Stimulated activated CD4-positive, alpha-beta T cell treated with anti-CD3 and anti-CD28 coated beads, TNF-alpha, amount 100 ng/mL, for 48 hours (primary cell): Measurements from ENCODE around the gene PLCG1.

Experiments
- DNase-seq, 3 donors: peaks; one replicate each; pipeline ENCODE4 v3.0.0-alpha.2; 2020; ENCODE audit warnings: low read depth in 3 of 3

The PLCG1 gene

GRCh38 chr20:41142245-41142644 lies 4.9 kb downstream of the PLCG1 start:
- DNase-seq: no peak

GRCh38 chr20:41142919-41143318 lies 5.6 kb downstream of the PLCG1 start:
- no peak for DNase-seq

DNA sequence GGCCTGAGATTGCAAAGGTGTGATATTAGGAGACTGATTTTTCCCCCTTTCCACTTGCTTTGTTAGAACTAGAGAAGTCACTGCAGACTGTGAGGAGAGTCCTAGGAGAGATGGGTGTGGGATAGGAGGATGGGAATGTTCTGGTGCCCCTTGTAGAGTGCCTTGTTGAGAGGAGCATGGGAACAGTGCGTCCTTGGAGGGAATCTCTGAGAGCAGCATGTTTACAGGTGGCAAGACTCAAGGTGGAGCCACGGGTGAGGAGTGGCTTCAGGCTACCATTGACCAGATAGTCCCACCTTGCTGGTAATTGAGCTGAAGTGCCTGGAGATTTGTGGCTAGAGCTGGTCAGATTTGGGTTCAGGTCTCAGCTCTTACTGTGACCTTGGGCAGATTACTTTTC lies 6.0 kb downstream of the PLCG1 start:
- DNase-seq: no peak

GRCh38 chr20:41145317-41145716 lies 8.0 kb downstream of the PLCG1 start:
- DNase-seq: no peak

DNA sequence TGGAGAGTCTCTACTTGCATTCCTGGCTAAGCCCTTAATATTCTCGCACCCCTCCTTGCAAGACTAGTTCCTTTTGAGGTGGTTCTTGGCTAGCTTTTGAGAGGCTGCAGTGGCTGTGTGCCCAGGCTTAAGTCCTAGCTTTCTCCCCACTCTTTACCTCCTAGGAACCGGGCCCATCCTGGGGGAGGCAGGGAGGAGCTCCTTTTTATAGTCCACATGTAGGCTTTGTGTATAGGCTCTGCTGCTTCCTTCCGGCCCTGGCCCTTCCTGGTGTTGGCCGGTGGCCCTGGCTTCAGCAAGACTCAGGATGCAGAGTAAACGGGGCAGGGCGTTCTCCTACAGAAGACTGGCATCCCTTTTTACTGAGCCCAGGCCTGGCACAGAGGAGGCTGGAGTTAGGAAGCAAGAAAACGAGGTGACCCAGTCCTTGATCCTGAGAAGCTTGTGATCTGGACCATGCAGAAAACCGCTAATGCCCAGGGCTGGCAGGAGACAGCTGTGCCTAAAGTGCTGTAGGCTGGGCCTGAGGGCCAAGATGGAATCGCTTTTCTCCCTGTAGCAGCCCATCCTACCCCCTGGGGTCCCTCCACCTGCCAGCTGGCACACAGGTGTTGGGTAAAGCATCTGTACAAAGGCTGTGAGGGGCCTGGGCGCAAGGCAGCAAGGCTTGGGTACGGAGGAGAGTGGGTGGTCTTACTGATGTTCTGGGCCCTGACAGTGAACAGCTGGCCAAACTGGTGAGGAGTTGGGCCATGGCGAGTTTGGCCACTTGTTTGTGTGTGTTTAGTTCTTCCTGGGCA lies 8.7 kb downstream of the PLCG1 start:
- no peak for DNase-seq

DNA sequence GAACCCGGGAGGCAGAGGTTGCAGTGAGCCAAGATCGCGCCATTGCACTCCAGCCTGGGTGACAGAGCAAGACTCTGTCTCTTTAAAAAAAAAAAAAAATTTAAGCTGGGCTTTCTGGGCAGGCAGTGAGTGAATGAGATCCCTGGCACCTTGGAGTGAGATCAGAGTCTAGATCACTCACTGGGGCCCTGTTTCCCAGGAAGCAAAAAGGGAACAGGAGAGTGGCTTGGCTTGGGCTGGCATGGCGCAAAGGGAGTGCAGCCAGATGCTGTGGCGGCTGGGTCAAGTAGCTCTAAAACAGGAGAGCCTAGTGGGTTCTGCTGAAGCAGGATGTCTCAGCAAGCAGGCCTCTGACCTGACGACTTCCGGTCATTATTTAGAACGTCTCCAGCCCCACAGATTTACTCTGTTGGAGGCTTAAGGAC lies 10.4 kb downstream of the PLCG1 start:
- DNase-seq: no peak

DNA sequence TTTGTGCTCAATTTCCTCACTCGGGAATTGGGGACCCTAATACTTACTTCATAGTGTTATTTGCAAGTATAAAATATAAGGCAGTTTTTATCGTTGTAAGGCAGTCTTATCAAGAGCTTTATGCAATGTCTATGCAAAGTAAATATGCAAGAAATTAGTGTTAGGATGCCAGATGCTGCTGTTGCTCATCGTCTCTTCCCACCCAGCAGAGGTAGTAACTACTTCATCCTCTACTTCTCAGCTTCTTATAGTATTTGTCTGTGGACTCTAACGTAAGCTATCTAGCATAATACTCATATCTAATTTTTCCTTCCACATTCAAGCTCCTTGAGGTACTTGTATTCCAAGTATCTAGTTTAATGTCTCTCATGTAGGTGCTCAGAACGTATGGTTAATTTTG lies 11.6 kb downstream of the PLCG1 start:
- no peak for DNase-seq

DNA sequence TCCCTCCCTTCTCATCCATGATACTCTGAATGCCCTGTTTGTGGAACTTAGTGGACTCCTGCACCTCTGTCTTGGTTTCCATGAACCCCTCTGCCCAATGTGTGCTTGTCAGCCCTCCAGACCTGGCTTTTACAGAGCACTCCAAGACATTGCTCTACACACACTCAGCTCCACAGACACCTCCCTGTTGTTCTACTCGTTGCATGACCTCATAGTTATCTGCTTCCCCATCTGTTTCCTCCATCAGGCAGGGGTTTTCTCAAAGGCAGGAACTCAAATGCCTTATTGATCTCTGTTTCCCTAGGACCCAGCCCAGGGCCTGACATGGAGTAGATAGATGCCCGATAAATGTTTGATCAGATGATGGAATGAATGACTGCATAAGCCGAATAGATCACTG lies 13.3 kb downstream of the PLCG1 start:
- no peak for DNase-seq

- DNase-seq: no peak
Observed at GRCh38 chr20:41151134-41151869, 14.0 kb downstream of the PLCG1 start.

- DNase-seq: no peak
Observed at GRCh38 chr20:41152108-41152757, 14.9 kb downstream of the PLCG1 start.

DNA sequence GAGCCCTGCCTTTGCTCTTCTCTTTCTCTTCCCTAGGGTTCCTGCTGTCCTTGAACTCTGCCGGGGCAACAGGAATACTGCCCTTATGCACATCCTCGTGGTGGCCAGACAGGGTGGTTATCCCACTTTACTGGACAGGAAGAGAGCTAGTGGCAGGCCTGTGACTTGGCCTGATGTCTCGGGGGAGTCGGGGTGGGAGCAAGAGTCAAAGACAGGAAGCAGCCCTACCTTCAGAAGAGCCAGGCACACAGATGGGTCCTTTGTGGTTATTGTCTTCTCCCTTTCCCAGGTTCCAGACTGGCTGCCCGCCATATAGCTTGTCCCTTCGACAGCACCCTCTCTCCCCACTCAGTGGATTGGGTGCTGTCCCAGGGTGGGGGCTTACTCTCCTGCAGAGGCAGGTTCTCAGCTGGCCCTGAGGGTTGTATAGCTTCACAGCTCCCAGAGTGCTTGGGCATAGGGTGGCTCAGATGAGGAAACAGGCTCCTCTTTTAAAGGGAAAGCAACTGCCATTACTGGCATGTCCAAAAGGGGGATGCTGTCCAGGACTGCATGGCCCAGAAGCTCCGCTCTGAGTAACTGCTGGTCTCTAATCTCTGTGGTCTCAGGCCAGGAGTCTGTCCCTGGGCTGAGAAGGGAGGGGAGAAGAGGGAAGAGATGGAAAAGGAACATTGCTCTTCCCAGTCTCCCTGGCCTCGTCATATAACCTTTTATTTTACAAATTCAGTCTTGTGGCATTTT lies 17.3 kb downstream of the PLCG1 start:
- DNase-seq: no peak

- no peak for DNase-seq
Observed at GRCh38 chr20:41155261-41155660, 17.9 kb downstream of the PLCG1 start.

- no peak for DNase-seq
Observed at GRCh38 chr20:41158082-41158625, 20.8 kb downstream of the PLCG1 start.

DNA sequence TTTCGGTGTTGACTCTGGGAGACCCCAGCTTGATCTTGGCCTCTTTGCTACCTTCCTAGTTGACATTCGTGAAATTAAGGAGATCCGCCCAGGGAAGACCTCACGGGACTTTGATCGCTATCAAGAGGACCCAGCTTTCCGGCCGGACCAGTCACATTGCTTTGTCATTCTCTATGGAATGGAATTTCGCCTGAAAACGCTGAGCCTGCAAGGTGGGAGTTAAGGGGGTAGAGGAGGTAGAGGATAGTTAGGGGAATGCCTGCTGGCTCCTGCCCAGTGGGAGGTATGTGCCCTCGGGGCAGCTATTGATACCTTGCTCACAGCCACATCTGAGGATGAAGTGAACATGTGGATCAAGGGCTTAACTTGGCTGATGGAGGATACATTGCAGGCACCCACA lies 22.2 kb downstream of the PLCG1 start:
- no peak for DNase-seq

- DNase-seq: no peak
Observed at GRCh38 chr20:41160686-41161085, 23.3 kb downstream of the PLCG1 start.

DNA sequence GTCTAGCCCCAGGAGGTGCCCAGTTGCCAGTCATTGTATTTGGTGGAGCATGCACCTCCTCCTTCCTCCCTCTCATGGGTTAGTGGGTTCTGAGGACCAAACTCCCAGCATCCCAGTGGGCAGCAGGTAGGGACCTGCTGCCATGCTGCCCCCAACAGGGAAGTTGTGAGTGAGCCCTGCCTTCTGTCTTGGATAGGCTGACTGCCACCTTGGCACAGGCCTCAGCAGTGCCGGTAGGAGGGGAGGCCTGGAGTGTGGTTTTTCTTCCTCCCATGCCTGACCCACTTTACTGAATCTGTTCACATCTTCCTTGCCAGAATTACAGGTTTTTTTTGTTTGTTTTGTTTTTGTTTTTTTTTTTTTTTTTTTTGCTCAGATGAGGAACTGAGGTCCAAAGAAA lies 24.5 kb downstream of the PLCG1 start:
- no peak for DNase-seq

- no peak for DNase-seq
Observed at GRCh38 chr20:41162396-41162795, 25.1 kb downstream of the PLCG1 start.

DNA sequence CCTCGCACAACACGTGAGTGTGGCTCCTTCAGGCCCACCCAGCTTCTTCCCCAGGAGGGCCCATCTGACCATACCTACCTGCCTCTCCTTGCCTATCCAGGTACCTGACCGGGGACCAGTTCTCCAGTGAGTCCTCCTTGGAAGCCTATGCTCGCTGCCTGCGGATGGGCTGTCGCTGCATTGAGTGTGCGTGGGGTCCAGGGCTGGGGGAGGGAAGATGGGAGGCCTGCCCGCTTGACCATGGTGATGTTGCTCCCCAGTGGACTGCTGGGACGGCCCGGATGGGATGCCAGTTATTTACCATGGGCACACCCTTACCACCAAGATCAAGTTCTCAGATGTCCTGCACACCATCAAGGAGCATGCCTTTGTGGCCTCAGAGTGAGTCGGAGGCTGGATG lies 26.5 kb downstream of the PLCG1 start:
- no peak for DNase-seq

- no peak for DNase-seq
Observed at GRCh38 chr20:41165001-41165882, 27.9 kb downstream of the PLCG1 start.

GRCh38 chr20:41166201-41167117 lies 29.1 kb downstream of the PLCG1 start:
- DNase-seq: no peak
